ENCODE data around the gene LEPROT. TPM values are rescaled to one million over a fixed set of nuclear protein-coding genes. Genes with fewer than 3 reads are reported as not detected.

Gene LEPROT
- total and polyA plus RNA-seq, 2 of the 8 experiments (the other 6 are each of a cell fraction or from before 2014, with no cell fraction given) = 25.7 to 27.2 TPM

GRCh38 chr1:65467536-65467935 lies 47.1 kb downstream of the LEPROT start:
- Histone ChIP-seq H3K36me3 (ENCODE audit: control insufficient read depth in 2 of 4, insufficient read depth in 4 of 4, low read length in 3 of 4) (no peaks in the 10 kb centered on the region), H3K27ac (ENCODE audit: low read depth, low read length) (no peak overlapping the region), H3K27me3 (replicated peaks in 1 of 4; ENCODE audit: control insufficient read depth in 3 of 4, extremely low read depth in 1 of 4, insufficient read depth in 3 of 4, low read length in 3 of 4) (no peaks in the 10 kb centered on the region), H3K79me1 (ENCODE audit: low read depth, low read length) (no peaks in the 10 kb centered on the region; the same call in 1 of the 2 replicates), H3K4me2 (ENCODE audit: insufficient read depth in 1 of 2, low read depth in 2 of 2, low read length in 2 of 2) (peak overlapping the region in 1 of 2 experiments; percentile 28; a peak in 1 of 4 replicates), H3K23me2 (ENCODE audit: low read depth, low read length) (no peaks in the 10 kb centered on the region), H2AK5ac (ENCODE audit: low read depth, low read length) (no peak overlapping the region), H2AFZ (ENCODE audit: low read length) (0 out of 2 replicates have a peak overlapping the region, but pooled peaks have one; percentile 89), H3K9ac (replicated peaks in 1 of 4; ENCODE audit: extremely low read depth in 1 of 4, low read depth in 3 of 4, low read length in 3 of 4) (no peak overlapping the region), H3K14ac (ENCODE audit: insufficient read length) (no peak overlapping the region), H4K20me1 (replicated peaks in 1 of 2; ENCODE audit: control insufficient read depth in 1 of 2, insufficient read depth in 2 of 2, low read length in 2 of 2) (no peaks in the 10 kb centered on the region), H3K79me2 (ENCODE audit: control insufficient read depth in 1 of 2, insufficient read depth in 2 of 2, low read length in 2 of 2) (no peaks in the 10 kb centered on the region), H4K8ac (ENCODE audit: extremely low read depth, insufficient read depth, low read length) (0 out of 2 replicates have a peak overlapping the region, but pooled peaks have one; percentile 23), H2BK12ac (ENCODE audit: low read depth, low read length) (no peak overlapping the region), H4K91ac (replicated peaks; ENCODE audit: insufficient read length, low read length) (no peak overlapping the region), H3K56ac (replicated peaks; ENCODE audit: insufficient read length, low read depth, low read length) (no peak overlapping the region), H3K4me1 (replicated peaks in 1 of 4; ENCODE audit: control insufficient read depth in 3 of 4, insufficient read depth in 4 of 4, low read length in 3 of 4) (0 out of 7 replicates have a peak, but pooled peaks cover 0 to 1% (median 0%) of the 10 kb centered on the region in 4 experiments), H4K5ac (ENCODE audit: insufficient read length, low read depth, low read length) (no peak overlapping the region), H3K9me3 (ENCODE audit: insufficient read depth in 2 of 2, low read depth in 1 of 2, low read length in 1 of 2) (no peaks in the 10 kb centered on the region), H3K23ac (ENCODE audit: insufficient read length) (no peak overlapping the region), H2BK15ac (ENCODE audit: low read length) (no peak overlapping the region), H3K4ac (replicated peaks; ENCODE audit: insufficient read length, low read depth, low read length) (no peak overlapping the region), H2BK5ac (ENCODE audit: low read depth, low read length) (no peak overlapping the region), H3K18ac (ENCODE audit: extremely low read depth, low read length) (no peak overlapping the region), H2BK120ac (replicated peaks; ENCODE audit: low read depth, low read length) (no peak overlapping the region), H3K4me3 (ENCODE audit: extremely low read depth in 1 of 4, insufficient read depth in 2 of 4, low read depth in 3 of 4, low read length in 4 of 4) (no peak overlapping the region), H2BK20ac (ENCODE audit: low read length) (no peak overlapping the region)
- FAIRE-seq (no peak), DNase-seq (ENCODE audit: low read depth in 1 of 2, low spot score in 2 of 2) (peak; percentile 56 to 60)
- CTCF ChIA-PET (ENCODE audit: partially characterized antibody) = interaction anchor here (0.6 to 4.3 kb wide), 12 partner anchors 9 to 231 kb away, joined by 3 to 29 read pairs (median 3); partner anchors contain the start of gene DNAJC6
- WGBS, 2 experiments (ENCODE audit: extremely low coverage in 1 of 2, insufficient coverage in 1 of 2, insufficient read length in 1 of 2, insufficient replicate concordance in 2 of 2, low coverage in 1 of 2, low lambda C conversion rate in 2 of 2, missing lambda C conversion rate in 1 of 2) = 44% methylated on average over 6 of the region's 6 CpGs; no CpG with 5 or more reads in 1 of the 2 experiments
- TF ChIP-seq SP1 (IDR thresholded peaks at IDR 0.05; ENCODE audit: low read depth, low read length) (0 out of 2 replicates have a peak, but pooled peaks have one; percentile 35), YY1 (IDR thresholded peaks at IDR 0.05; ENCODE audit: low read depth, low read length) (0 out of 2 replicates have a peak, but pooled peaks have one; percentile 23), RAD21 (IDR thresholded peaks at IDR 0.05 in 1 of 2, conservative IDR thresholded peaks at IDR 0.05 in 1 of 2; ENCODE audit: low read depth in 2 of 2, low read length in 2 of 2) (peak; percentile 21 to 22; a peak in 2 of 4 replicates), CHD2 (IDR thresholded peaks at IDR 0.05; ENCODE audit: low read length) (no peak), BACH1 (IDR thresholded peaks at IDR 0.05; ENCODE audit: low read length) (no peak)
- TF ChIP-seq, protein P1, sequence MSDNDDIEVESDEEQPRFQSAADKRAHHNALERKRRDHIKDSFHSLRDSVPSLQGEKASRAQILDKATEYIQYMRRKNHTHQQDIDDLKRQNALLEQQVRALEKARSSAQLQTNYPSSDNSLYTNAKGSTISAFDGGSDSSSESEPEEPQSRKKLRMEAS (IDR thresholded peaks at IDR 0.05) = peak; percentile 41; the same call in 1 of the 2 replicates
- TF ChIP-seq, protein P2, sequence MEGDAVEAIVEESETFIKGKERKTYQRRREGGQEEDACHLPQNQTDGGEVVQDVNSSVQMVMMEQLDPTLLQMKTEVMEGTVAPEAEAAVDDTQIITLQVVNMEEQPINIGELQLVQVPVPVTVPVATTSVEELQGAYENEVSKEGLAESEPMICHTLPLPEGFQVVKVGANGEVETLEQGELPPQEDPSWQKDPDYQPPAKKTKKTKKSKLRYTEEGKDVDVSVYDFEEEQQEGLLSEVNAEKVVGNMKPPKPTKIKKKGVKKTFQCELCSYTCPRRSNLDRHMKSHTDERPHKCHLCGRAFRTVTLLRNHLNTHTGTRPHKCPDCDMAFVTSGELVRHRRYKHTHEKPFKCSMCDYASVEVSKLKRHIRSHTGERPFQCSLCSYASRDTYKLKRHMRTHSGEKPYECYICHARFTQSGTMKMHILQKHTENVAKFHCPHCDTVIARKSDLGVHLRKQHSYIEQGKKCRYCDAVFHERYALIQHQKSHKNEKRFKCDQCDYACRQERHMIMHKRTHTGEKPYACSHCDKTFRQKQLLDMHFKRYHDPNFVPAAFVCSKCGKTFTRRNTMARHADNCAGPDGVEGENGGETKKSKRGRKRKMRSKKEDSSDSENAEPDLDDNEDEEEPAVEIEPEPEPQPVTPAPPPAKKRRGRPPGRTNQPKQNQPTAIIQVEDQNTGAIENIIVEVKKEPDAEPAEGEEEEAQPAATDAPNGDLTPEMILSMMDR (IDR thresholded peaks at IDR 0.05; ENCODE audit: control extremely low read depth in 1 of 3, insufficient read depth in 1 of 3, low read depth in 1 of 3, low read length in 3 of 3) = peak in 2 of 3 experiments; percentile 34 to 44; a peak in 3 of 4 replicates
- POLR2A ChIA-PET (ENCODE audit: partially characterized antibody) = interaction anchor here (1.1 kb wide), 1 partner anchor 8 kb away, joined by 3 read pairs; no protein-coding TSS in a partner anchor

All from H1 (cell line).